OCI-LY7 (cell line): ENCODE results near the gene E2F3. TPM values are rescaled to one million over a fixed set of nuclear protein-coding genes. Genes with fewer than 3 reads are reported as not detected.

Source experiments
- BruUV-seq: library from RNA; stranded (reverse); fragments of 400-500 nt; replicated peaks from 2 replicates; lab custom pipeline; 2021; lab: Mats Ljungman, UMichigan
- CTCF ChIA-PET: fragments of 300-600 bp; sonication (Branson Sonifier 250); formaldehyde crosslinking; loops from one replicate; lab custom pipeline; 2022; ENCODE audit warnings: antibody characterized with exemption; ENCODE audit not compliant: unreplicated experiment; lab: Charles Lee
- POLR2A ChIA-PET: fragments of 300-600 bp; sonication (Branson Sonifier 250); formaldehyde crosslinking; loops from one replicate; lab custom pipeline; 2022; ENCODE audit warnings: antibody characterized with exemption; lab: Charles Lee
- DNase-seq: peaks from one replicate; pipeline ENCODE4 v3.0.0-alpha.2; 2015; ENCODE audit warnings: low spot score
- H2AFZ ChIP-seq: fragments of 200-600 bp; sonication (generic), shearing (Covaris generic); 2 replicates; pipeline ENCODE4 v1.6.1; 2014; ENCODE audit warnings: mild to moderate bottlenecking, antibody characterized with exemption, low read length, moderate library complexity
- H3K27ac ChIP-seq: fragments of 200-600 bp; sonication (generic); 2 replicates; pipeline ENCODE4 v1.5.1; 2014; ENCODE audit warnings: mixed run types, low read depth, mild to moderate bottlenecking, moderate library complexity, low read length, inconsistent platforms; ENCODE audit not compliant: poor library complexity, severe bottlenecking
- H3K36me3 ChIP-seq: fragments of 200-600 bp; sonication (generic); 2 replicates; pipeline ENCODE4 v1.6.1; 2014; ENCODE audit warnings: mild to moderate bottlenecking, antibody characterized with exemption, low read length, moderate library complexity, mixed read lengths; ENCODE audit not compliant: insufficient read depth
- H3K4me1 ChIP-seq: fragments of 200-600 bp; sonication (generic); 2 replicates; pipeline ENCODE4 v1.5.1; 2014; ENCODE audit warnings: mild to moderate bottlenecking, low read length; ENCODE audit not compliant: insufficient read depth, poor library complexity, severe bottlenecking
- H3K4me2 ChIP-seq: fragments of 200-600 bp; sonication (generic); 2 replicates; pipeline ENCODE4 v1.6.1; 2014; ENCODE audit warnings: mild to moderate bottlenecking, low read length
- H3K4me3 ChIP-seq: fragments of 200-600 bp; sonication (generic); 2 replicates; pipeline ENCODE4 v1.5.1; 2014; ENCODE audit warnings: mild to moderate bottlenecking, low read depth, low read length; ENCODE audit not compliant: poor library complexity, severe bottlenecking
- H3K79me2 ChIP-seq: fragments of 200-600 bp; sonication (generic); 2 replicates; pipeline ENCODE4 v1.6.1; 2016; ENCODE audit warnings: low read depth, mild to moderate bottlenecking, low read length, moderate library complexity, mixed read lengths; ENCODE audit not compliant: insufficient read depth
- H3K9me2 ChIP-seq: fragments of 200-600 bp; sonication (generic); 2 replicates; pipeline ENCODE4 v1.6.1; 2016; ENCODE audit warnings: mild to moderate bottlenecking, low read length, mixed read lengths; ENCODE audit not compliant: insufficient read depth
- H3K9me3 ChIP-seq: fragments of 200-600 bp; sonication (generic); 2 replicates; pipeline ENCODE4 v1.6.1; 2014; ENCODE audit warnings: mild to moderate bottlenecking, mixed run types, low read length, mixed read lengths
- H4K20me1 ChIP-seq: fragments of 200-600 bp; sonication (generic); 2 replicates; pipeline ENCODE4 v1.6.1; 2014; ENCODE audit warnings: mild to moderate bottlenecking, antibody characterized with exemption, low read length, moderate library complexity, mixed read lengths; ENCODE audit not compliant: insufficient read depth
- EZH2phosphoT487 ChIP-seq: fragments of 200-600 bp; sonication (generic); IDR thresholded peaks from 2 replicates; pipeline ENCODE4 v1.6.1; 2018; ENCODE audit warnings: low read depth, borderline replicate concordance, mild to moderate bottlenecking, mixed run types, antibody characterized with exemption, low read length, moderate library complexity, mixed read lengths
- intact Hi-C: fragments of 100-400 bp; cut with micrococcal nuclease; formaldehyde crosslinking; loops from one replicate; pipeline ENCODE4 v1.10.0; 2022; ENCODE audit not compliant: unreplicated experiment
- total RNA-seq, 2 experiments: library from RNA; depleted of rRNA in 1 of 2; stranded (reverse); fragments of >200 nt in 1 of 2; shearing (Covaris generic) in 1 of 2; gene quantifications; 2 replicates each; pipeline ENCODE4 v1.2.3, GENCODE V29; 2014 to 2022
- TF ChIP-seq, protein P1 (sequence below): fragments of 200-600 bp; sonication (generic); conservative IDR thresholded peaks from 2 replicates; pipeline ENCODE4 v1.5.1; 2014; ENCODE audit warnings: mild to moderate bottlenecking, antibody characterized with exemption, low read length, moderate library complexity, mixed read lengths

E2F3 gene
- total RNA-seq, 2 experiments from 2014 or later, result 12.4 to 31.2 TPM

- Histone ChIP-seq H2AFZ (no peak overlapping the region), H3K9me2 (no peaks in the 10 kb centered on the region), H3K79me2 (peaks cover 67% of the 10 kb centered on the region), H3K4me2 (peak overlapping the region; percentile 77), H3K9me3 (no peaks in the 10 kb centered on the region), H3K4me1 (peaks cover 52% of the 10 kb centered on the region), H3K36me3 (peaks cover 43% of the 10 kb centered on the region), H4K20me1 (peaks cover 35% of the 10 kb centered on the region; the same call in 1 of the 2 replicates), H3K4me3 (peak overlapping the region; percentile 93), H3K27ac (peak overlapping the region; percentile 90)
- no TSS peak for BruUV-seq
- ChIA-PET POLR2A (interaction anchor here (0.6 to 2.9 kb wide), 12 partner anchors 9 to 131 kb away, joined by 3 to 17 read pairs (median 4); partner anchors contain the start of gene CDKAL1), CTCF (no interaction called here)
- TF ChIP-seq EZH2phosphoT487, result no peak
- TF ChIP-seq, protein P1, sequence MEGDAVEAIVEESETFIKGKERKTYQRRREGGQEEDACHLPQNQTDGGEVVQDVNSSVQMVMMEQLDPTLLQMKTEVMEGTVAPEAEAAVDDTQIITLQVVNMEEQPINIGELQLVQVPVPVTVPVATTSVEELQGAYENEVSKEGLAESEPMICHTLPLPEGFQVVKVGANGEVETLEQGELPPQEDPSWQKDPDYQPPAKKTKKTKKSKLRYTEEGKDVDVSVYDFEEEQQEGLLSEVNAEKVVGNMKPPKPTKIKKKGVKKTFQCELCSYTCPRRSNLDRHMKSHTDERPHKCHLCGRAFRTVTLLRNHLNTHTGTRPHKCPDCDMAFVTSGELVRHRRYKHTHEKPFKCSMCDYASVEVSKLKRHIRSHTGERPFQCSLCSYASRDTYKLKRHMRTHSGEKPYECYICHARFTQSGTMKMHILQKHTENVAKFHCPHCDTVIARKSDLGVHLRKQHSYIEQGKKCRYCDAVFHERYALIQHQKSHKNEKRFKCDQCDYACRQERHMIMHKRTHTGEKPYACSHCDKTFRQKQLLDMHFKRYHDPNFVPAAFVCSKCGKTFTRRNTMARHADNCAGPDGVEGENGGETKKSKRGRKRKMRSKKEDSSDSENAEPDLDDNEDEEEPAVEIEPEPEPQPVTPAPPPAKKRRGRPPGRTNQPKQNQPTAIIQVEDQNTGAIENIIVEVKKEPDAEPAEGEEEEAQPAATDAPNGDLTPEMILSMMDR, result no peak
- intact Hi-C loops, result loop anchor here (1.0 to 5.0 kb wide), 4 partner anchors 112 to 1188 kb away; partner anchors contain the start of gene SOX4
- peak; percentile 68 for DNase-seq
Measured at GRCh38 chr6:20403766-20404640, 2.3 kb downstream of the E2F3 start.

GRCh38 chr6:20404641-20405032 is 3.0 kb downstream of the E2F3 start:
- H3K36me3 ChIP-seq, result peaks cover 50% of the 10 kb centered on the region
- DNase-seq, result peak; percentile 86
- H3K9me3 ChIP-seq, result no peaks in the 10 kb centered on the region
- H3K4me3 ChIP-seq, result peak overlapping the region; percentile 93
- TF ChIP-seq EZH2phosphoT487, result no peak
- TF ChIP-seq, protein P1, result peak; percentile 80
- CTCF ChIA-PET, result no interaction called here
- H3K4me2 ChIP-seq, result peak overlapping the region; percentile 77
- BruUV-seq, result TSS peak; percentile 61
- peaks cover 73% of the 10 kb centered on the region for H3K79me2 ChIP-seq
- H3K4me1 ChIP-seq, result peaks cover 59% of the 10 kb centered on the region
- H3K9me2 ChIP-seq, result no peaks in the 10 kb centered on the region
- POLR2A ChIA-PET, result interaction anchor here (0.5 to 2.9 kb wide), 10 partner anchors 9 to 130 kb away, joined by 3 to 17 read pairs (median 4); partner anchors contain the start of gene CDKAL1
- H3K27ac ChIP-seq, result peak overlapping the region; percentile 90
- H4K20me1 ChIP-seq, result peaks cover 41% of the 10 kb centered on the region; the same call in 1 of the 2 replicates
- intact Hi-C loops, result loop anchor here (1.0 to 5.0 kb wide), 4 partner anchors 112 to 1188 kb away; partner anchors contain the start of gene SOX4
- H2AFZ ChIP-seq, result no peak overlapping the region
